ENCODE measurements around the gene ASCC3.
"Not testable (repeated sequence)": the region's sequence is repeated elsewhere in the genome, so short reads cannot be mapped to it uniquely, and the experiment has no call there.

The ASCC3 gene

DNA sequence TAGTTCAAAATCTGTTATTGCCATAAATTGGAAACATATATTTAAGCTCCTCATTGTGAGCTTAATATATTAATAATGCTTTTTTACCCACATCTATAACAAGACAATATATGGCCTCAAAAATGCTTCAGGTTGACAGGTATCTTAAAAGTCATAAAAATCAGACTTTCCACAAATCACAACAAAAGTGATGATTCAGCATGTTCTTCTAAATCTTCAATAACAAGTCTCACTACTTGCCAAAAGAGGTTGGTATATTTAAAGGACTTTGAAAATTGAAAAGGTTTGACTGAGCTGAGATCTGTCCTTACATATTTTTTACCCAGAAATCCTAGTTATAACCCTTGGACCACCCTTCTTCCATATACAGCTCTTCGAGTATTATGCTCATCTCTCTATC, 41.7 kb downstream of the ASCC3 start:
- no peak overlapping the region for H3K9ac ChIP-seq (ENCODE audit: insufficient read length, low read depth)
- no peak for TF ChIP-seq SUZ12 (IDR thresholded peaks at IDR 0.05; ENCODE audit: extremely low read depth, insufficient read depth, insufficient read length)
- TF ChIP-seq YY1 (IDR thresholded peaks at IDR 0.05; ENCODE audit: insufficient read depth, insufficient read length), result no peak
- no peak for TF ChIP-seq ZNF274 (IDR thresholded peaks at IDR 0.05; ENCODE audit: low read depth, low read length)
- no peaks in the 10 kb centered on the region for H3K4me1 ChIP-seq (ENCODE audit: insufficient read depth, insufficient read length)
- no peaks in the 10 kb centered on the region for H3K27me3 ChIP-seq (ENCODE audit: insufficient read depth, insufficient read length)
- no peak for DNase-seq (ENCODE audit: low read depth, low spot score)
- peaks cover 5% of the 10 kb centered on the region for H3K36me3 ChIP-seq (ENCODE audit: insufficient read depth, insufficient read length, low read length)
- no peak overlapping the region for H3K4me3 ChIP-seq (ENCODE audit: insufficient read length, low read depth)
- H3K9me3 ChIP-seq (ENCODE audit: insufficient read depth, low read length), result no peaks in the 10 kb centered on the region

DNA sequence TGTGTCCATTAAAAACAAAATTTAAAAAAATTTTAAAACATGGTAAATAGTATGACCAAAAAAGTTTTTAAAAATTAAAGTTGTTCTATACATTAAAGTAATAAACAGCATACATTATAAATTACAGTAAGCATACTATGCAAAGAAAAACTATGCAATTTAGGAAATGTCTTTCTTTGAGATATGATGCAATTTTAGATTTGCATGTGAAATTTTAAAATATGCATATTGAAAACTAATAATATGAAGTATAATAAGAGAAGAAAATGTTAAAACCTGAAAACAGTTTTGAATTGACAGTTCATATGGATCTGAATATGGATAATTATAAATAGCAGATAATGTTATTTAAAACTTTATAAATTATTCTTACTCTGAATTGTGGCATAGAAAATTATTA, 43.1 kb downstream of the ASCC3 start:
- Histone ChIP-seq H3K9ac (ENCODE audit: insufficient read length, low read depth) (no peak overlapping the region), H3K36me3 (ENCODE audit: insufficient read depth, insufficient read length, low read length) (peaks cover 5% of the 10 kb centered on the region), H3K4me3 (ENCODE audit: insufficient read length, low read depth) (no peak overlapping the region), H3K9me3 (ENCODE audit: insufficient read depth, low read length) (no peaks in the 10 kb centered on the region), H3K27me3 (ENCODE audit: insufficient read depth, insufficient read length) (no peaks in the 10 kb centered on the region), H3K4me1 (ENCODE audit: insufficient read depth, insufficient read length) (no peaks in the 10 kb centered on the region)
- DNase-seq (ENCODE audit: low read depth, low spot score), result no peak
- TF ChIP-seq SUZ12 (IDR thresholded peaks at IDR 0.05; ENCODE audit: extremely low read depth, insufficient read depth, insufficient read length) (no peak), ZNF274 (IDR thresholded peaks at IDR 0.05; ENCODE audit: low read depth, low read length) (no peak), YY1 (IDR thresholded peaks at IDR 0.05; ENCODE audit: insufficient read depth, insufficient read length) (no peak)

DNA sequence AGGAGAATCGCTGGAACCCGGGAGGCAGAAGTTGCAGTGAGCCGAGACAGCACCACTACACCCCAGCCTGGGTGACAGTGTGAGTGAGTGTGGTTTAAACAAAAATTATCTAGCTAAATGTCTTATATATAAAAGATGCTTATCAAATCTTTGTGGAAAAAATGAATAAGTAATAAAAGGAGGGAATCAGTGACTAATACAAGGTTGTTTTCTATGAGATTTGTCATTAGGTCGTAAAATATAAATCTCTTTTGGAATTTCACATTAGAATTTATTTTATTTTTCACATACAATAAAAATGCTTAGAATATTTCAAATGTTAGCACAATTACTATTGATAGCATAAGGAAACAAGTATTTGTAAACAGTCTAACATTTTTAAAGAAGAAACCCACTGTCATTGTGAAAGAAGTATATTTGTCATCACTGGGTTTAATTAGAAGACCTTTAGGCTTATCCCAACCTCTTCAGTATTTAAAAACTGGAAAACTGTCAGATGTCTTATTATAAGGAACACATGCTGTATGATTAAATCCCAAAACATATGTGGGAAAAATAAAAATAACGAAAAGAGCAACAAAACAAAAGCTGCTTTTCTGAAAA, 47.1 kb downstream of the ASCC3 start:
- H3K27me3 ChIP-seq (ENCODE audit: insufficient read depth, insufficient read length), result no peaks in the 10 kb centered on the region
- H3K9me3 ChIP-seq (ENCODE audit: insufficient read depth, low read length), result no peaks in the 10 kb centered on the region
- no peak overlapping the region for H3K9ac ChIP-seq (ENCODE audit: insufficient read length, low read depth)
- DNase-seq (ENCODE audit: low read depth, low spot score), result no peak
- H3K4me1 ChIP-seq (ENCODE audit: insufficient read depth, insufficient read length), result no peaks in the 10 kb centered on the region
- H3K4me3 ChIP-seq (ENCODE audit: insufficient read length, low read depth), result no peak overlapping the region
- TF ChIP-seq SUZ12 (IDR thresholded peaks at IDR 0.05; ENCODE audit: extremely low read depth, insufficient read depth, insufficient read length), result no peak
- no peak for TF ChIP-seq ZNF274 (IDR thresholded peaks at IDR 0.05; ENCODE audit: low read depth, low read length)
- TF ChIP-seq YY1 (IDR thresholded peaks at IDR 0.05; ENCODE audit: insufficient read depth, insufficient read length), result no peak
- H3K36me3 ChIP-seq (ENCODE audit: insufficient read depth, insufficient read length, low read length), result peaks cover 5% of the 10 kb centered on the region

DNA sequence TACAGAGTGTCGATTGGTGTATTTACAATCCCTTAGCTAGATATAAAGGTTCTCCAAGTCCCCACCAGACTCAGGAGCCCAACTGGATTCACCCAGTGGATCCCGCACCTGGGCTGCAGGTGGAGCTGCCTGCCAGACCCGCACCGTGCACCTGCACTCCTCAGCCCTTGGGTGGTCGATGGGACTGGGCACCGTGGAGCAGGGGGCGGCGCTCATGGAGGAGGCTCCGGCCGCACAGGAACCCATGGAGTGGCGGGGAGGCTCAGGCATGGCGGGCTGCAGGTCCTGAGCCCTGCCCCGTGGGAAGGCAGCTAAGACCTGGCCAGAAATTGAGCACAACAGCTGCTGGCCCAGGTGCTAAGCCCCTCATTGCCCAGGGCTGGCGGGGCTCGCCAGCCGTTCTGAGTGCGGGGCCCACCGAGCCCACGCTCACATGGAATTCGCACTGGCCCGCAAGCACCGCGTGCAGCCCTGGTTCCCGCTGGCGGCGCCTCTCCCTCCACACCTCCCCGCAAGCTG, 52.0 kb downstream of the ASCC3 start:
- not testable (repeated sequence) for H3K9ac ChIP-seq (ENCODE audit: insufficient read length, low read depth); H3K4me3 ChIP-seq (ENCODE audit: insufficient read length, low read depth); DNase-seq (ENCODE audit: low read depth, low spot score); H3K36me3 ChIP-seq (ENCODE audit: insufficient read depth, insufficient read length, low read length); H3K4me1 ChIP-seq (ENCODE audit: insufficient read depth, insufficient read length); H3K9me3 ChIP-seq (ENCODE audit: insufficient read depth, low read length); H3K27me3 ChIP-seq (ENCODE audit: insufficient read depth, insufficient read length)

DNA sequence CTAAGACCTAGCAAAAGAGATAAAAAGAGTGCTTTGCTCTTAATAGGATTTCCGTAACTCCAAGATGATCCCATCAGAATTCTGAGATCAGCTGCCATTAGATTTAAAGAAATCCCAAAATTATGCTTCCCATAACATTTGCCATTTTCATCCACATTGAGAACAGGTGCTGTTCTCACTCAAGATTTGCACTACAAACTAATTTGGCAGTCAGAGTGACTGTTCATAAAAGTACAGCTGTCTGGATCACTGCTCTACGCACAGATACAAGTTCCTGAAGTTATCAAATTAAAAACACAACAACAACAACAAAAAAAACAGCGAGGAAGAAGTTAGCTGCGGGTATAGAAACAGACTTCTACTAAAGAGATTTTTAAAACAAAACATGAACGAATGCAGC, 58.1 kb downstream of the ASCC3 start:
- TF ChIP-seq YY1 (IDR thresholded peaks at IDR 0.05; ENCODE audit: insufficient read depth, insufficient read length), result no peak
- no peak for TF ChIP-seq ZNF274 (IDR thresholded peaks at IDR 0.05; ENCODE audit: low read depth, low read length)
- TF ChIP-seq SUZ12 (IDR thresholded peaks at IDR 0.05; ENCODE audit: extremely low read depth, insufficient read depth, insufficient read length), result no peak
- no peaks in the 10 kb centered on the region for H3K9me3 ChIP-seq (ENCODE audit: insufficient read depth, low read length)
- DNase-seq (ENCODE audit: low read depth, low spot score), result no peak
- no peaks in the 10 kb centered on the region for H3K36me3 ChIP-seq (ENCODE audit: insufficient read depth, insufficient read length, low read length)
- H3K27me3 ChIP-seq (ENCODE audit: insufficient read depth, insufficient read length), result no peaks in the 10 kb centered on the region
- H3K9ac ChIP-seq (ENCODE audit: insufficient read length, low read depth), result no peak overlapping the region
- no peaks in the 10 kb centered on the region for H3K4me1 ChIP-seq (ENCODE audit: insufficient read depth, insufficient read length)
- no peak overlapping the region for H3K4me3 ChIP-seq (ENCODE audit: insufficient read length, low read depth)

DNA sequence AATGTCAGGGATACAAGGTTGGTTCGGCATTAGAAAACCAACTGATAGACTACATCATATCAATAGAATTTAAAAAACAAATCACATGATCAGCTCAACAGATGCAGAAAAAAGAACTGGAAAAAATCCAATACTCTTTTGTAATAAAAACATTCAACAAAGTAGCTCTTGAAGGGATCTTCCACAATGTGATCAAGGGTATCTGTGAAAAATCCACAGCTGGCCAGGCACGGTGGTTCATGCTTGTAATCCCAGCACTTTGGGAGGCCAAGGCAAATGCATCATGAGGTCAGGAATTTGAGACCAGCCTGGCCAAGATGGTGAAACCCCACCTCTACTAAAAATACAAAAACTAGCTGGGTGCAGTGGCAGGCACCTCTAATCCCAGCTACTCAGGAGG, 63.1 kb downstream of the ASCC3 start:
- H3K4me3 ChIP-seq (ENCODE audit: insufficient read length, low read depth), result no peak overlapping the region
- H3K27me3 ChIP-seq (ENCODE audit: insufficient read depth, insufficient read length), result no peaks in the 10 kb centered on the region
- H3K9ac ChIP-seq (ENCODE audit: insufficient read length, low read depth), result no peak overlapping the region
- H3K9me3 ChIP-seq (ENCODE audit: insufficient read depth, low read length), result no peaks in the 10 kb centered on the region
- H3K4me1 ChIP-seq (ENCODE audit: insufficient read depth, insufficient read length), result no peaks in the 10 kb centered on the region
- DNase-seq (ENCODE audit: low read depth, low spot score), result no peak
- no peaks in the 10 kb centered on the region for H3K36me3 ChIP-seq (ENCODE audit: insufficient read depth, insufficient read length, low read length)
- TF ChIP-seq ZNF274 (IDR thresholded peaks at IDR 0.05; ENCODE audit: low read depth, low read length) (no peak), YY1 (IDR thresholded peaks at IDR 0.05; ENCODE audit: insufficient read depth, insufficient read length) (no peak), SUZ12 (IDR thresholded peaks at IDR 0.05; ENCODE audit: extremely low read depth, insufficient read depth, insufficient read length) (no peak)

DNA sequence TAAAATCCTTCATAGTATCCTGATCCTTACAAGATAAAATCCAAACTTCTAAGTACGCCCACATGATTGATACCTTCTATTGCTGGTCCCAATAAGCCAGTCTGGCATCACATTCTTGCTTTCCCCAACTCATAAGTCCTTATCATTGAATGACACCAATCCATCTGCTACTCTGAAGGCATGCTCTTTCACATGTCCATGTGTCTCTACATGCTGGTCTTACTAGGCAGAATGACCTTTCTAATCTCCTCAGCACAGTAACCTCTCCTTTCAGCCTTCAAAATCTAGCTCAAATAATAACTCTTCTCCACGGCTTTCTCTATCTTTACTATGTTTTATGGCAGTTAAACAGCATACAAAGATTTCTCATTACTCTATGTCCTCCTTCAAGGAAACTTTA, 71.1 kb downstream of the ASCC3 start:
- Histone ChIP-seq H3K36me3 (ENCODE audit: insufficient read depth, insufficient read length, low read length) (peaks cover 3% of the 10 kb centered on the region), H3K9me3 (ENCODE audit: insufficient read depth, low read length) (no peaks in the 10 kb centered on the region), H3K4me3 (ENCODE audit: insufficient read length, low read depth) (no peak overlapping the region), H3K9ac (ENCODE audit: insufficient read length, low read depth) (no peak overlapping the region), H3K27me3 (ENCODE audit: insufficient read depth, insufficient read length) (no peaks in the 10 kb centered on the region), H3K4me1 (ENCODE audit: insufficient read depth, insufficient read length) (no peaks in the 10 kb centered on the region)
- no peak for DNase-seq (ENCODE audit: low read depth, low spot score)
- TF ChIP-seq SUZ12 (IDR thresholded peaks at IDR 0.05; ENCODE audit: extremely low read depth, insufficient read depth, insufficient read length), result no peak
- TF ChIP-seq YY1 (IDR thresholded peaks at IDR 0.05; ENCODE audit: insufficient read depth, insufficient read length), result no peak
- TF ChIP-seq ZNF274 (IDR thresholded peaks at IDR 0.05; ENCODE audit: low read depth, low read length), result no peak
